GM19099 (cell line): ENCODE data around the gene CELF5.

Experiments used
- POLR2A ChIP-seq: IDR thresholded peaks from 3 replicates; pipeline ENCODE4 v1.6.1; 2011; ENCODE audit warnings: low read depth; ENCODE audit not compliant: insufficient read length; ENCODE audit errors: extremely low read depth

The CELF5 gene

GRCh38 chr19:3283246-3283751 is 58.8 kb downstream of the CELF5 start:
- no peak for TF ChIP-seq POLR2A

GRCh38 chr19:3283886-3284657 is 59.6 kb downstream of the CELF5 start:
- no peak for TF ChIP-seq POLR2A

GRCh38 chr19:3284759-3285646 is 60.5 kb downstream of the CELF5 start:
- no peak for TF ChIP-seq POLR2A

- TF ChIP-seq POLR2A = no peak
Measured at GRCh38 chr19:3285647-3286176, 61.3 kb downstream of the CELF5 start.

- no peak for TF ChIP-seq POLR2A
Measured at GRCh38 chr19:3287814-3288213, 63.4 kb downstream of the CELF5 start.

GRCh38 chr19:3289971-3290569 is 65.6 kb downstream of the CELF5 start:
- no peak for TF ChIP-seq POLR2A

GRCh38 chr19:3291644-3292043 is 67.2 kb downstream of the CELF5 start:
- no peak for TF ChIP-seq POLR2A

GRCh38 chr19:3292958-3293529 is 68.6 kb downstream of the CELF5 start:
- TF ChIP-seq POLR2A = no peak

GRCh38 chr19:3293560-3293959 is 69.1 kb downstream of the CELF5 start:
- no peak for TF ChIP-seq POLR2A

- TF ChIP-seq POLR2A = no peak
Measured at GRCh38 chr19:3294080-3294850, 69.8 kb downstream of the CELF5 start.

- no peak for TF ChIP-seq POLR2A
Measured at GRCh38 chr19:3295581-3295980, 71.1 kb downstream of the CELF5 start.

GRCh38 chr19:3296034-3296433 is 71.6 kb downstream of the CELF5 start:
- no peak for TF ChIP-seq POLR2A

GRCh38 chr19:3296446-3296845 is 72.0 kb downstream of the CELF5 start:
- no peak for TF ChIP-seq POLR2A

GRCh38 chr19:3298853-3299449 is 74.5 kb downstream of the CELF5 start:
- no peak for TF ChIP-seq POLR2A
